HCT116 (cell line): ENCODE results near the gene TRIP10.

Source experiments
- CTCF ChIP-seq, 3 experiments: fragments of 200-600 bp in 1 of 3; sonication (generic) in 1 of 3; IDR thresholded peaks in 2 of 3; conservative IDR thresholded peaks in 1 of 3; 2 replicates each; pipeline ENCODE4 v1.5.1; 2012 to 2017; ENCODE audit warnings: low read depth in 2 of 3, low read length in 2 of 3, antibody characterized with exemption in 1 of 3, borderline replicate concordance in 1 of 3, control low read depth in 1 of 3, mild to moderate bottlenecking in 1 of 3, mixed read lengths in 1 of 3, mixed run types in 1 of 3, moderate library complexity in 1 of 3; ENCODE audit not compliant: insufficient read depth in 1 of 3
- TF ChIP-seq, protein P1 (sequence below): IDR thresholded peaks from 2 replicates; pipeline ENCODE4 v1.6.1; 2012
- TF ChIP-seq, protein P2 (sequence below): IDR thresholded peaks from 2 replicates; pipeline ENCODE4 v1.6.1; 2012; ENCODE audit warnings: low read depth

- TF ChIP-seq CTCF (IDR thresholded peaks at IDR 0.05 in 2 of 3, conservative IDR thresholded peaks at IDR 0.05 in 1 of 3; ENCODE audit: borderline replicate concordance in 1 of 3, insufficient read depth in 1 of 3, low read depth in 2 of 3, low read length in 2 of 3) = no peak
- TF ChIP-seq, protein P1, sequence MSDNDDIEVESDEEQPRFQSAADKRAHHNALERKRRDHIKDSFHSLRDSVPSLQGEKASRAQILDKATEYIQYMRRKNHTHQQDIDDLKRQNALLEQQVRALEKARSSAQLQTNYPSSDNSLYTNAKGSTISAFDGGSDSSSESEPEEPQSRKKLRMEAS = no peak
- TF ChIP-seq, protein P2, sequence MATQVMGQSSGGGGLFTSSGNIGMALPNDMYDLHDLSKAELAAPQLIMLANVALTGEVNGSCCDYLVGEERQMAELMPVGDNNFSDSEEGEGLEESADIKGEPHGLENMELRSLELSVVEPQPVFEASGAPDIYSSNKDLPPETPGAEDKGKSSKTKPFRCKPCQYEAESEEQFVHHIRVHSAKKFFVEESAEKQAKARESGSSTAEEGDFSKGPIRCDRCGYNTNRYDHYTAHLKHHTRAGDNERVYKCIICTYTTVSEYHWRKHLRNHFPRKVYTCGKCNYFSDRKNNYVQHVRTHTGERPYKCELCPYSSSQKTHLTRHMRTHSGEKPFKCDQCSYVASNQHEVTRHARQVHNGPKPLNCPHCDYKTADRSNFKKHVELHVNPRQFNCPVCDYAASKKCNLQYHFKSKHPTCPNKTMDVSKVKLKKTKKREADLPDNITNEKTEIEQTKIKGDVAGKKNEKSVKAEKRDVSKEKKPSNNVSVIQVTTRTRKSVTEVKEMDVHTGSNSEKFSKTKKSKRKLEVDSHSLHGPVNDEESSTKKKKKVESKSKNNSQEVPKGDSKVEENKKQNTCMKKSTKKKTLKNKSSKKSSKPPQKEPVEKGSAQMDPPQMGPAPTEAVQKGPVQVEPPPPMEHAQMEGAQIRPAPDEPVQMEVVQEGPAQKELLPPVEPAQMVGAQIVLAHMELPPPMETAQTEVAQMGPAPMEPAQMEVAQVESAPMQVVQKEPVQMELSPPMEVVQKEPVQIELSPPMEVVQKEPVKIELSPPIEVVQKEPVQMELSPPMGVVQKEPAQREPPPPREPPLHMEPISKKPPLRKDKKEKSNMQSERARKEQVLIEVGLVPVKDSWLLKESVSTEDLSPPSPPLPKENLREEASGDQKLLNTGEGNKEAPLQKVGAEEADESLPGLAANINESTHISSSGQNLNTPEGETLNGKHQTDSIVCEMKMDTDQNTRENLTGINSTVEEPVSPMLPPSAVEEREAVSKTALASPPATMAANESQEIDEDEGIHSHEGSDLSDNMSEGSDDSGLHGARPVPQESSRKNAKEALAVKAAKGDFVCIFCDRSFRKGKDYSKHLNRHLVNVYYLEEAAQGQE = no peak
These were observed 25.4 kb upstream of the TRIP10 start for GRCh38 chr19:6713773-6714692.
